ENCODE data around the gene IL1R2.

Gene IL1R2

DNA sequence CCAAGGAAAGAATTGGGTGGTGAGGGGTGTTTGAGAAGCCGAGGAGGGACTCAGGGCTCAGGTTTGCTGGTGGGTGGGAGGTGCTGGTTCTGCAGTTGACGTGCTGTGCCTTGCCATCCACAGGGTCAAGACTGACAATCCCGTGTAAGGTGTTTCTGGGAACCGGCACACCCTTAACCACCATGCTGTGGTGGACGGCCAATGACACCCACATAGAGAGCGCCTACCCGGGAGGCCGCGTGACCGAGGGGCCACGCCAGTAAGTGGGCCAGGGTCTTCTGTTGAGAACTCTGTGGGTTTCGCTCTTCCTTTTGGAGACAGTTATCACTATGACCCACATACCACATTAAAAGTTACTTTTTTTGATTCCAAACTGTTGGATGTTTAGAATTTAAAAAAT, 32.6 kb downstream of the IL1R2 start:
- TF ChIP-seq, protein P1, sequence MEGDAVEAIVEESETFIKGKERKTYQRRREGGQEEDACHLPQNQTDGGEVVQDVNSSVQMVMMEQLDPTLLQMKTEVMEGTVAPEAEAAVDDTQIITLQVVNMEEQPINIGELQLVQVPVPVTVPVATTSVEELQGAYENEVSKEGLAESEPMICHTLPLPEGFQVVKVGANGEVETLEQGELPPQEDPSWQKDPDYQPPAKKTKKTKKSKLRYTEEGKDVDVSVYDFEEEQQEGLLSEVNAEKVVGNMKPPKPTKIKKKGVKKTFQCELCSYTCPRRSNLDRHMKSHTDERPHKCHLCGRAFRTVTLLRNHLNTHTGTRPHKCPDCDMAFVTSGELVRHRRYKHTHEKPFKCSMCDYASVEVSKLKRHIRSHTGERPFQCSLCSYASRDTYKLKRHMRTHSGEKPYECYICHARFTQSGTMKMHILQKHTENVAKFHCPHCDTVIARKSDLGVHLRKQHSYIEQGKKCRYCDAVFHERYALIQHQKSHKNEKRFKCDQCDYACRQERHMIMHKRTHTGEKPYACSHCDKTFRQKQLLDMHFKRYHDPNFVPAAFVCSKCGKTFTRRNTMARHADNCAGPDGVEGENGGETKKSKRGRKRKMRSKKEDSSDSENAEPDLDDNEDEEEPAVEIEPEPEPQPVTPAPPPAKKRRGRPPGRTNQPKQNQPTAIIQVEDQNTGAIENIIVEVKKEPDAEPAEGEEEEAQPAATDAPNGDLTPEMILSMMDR (IDR thresholded peaks at IDR 0.05; ENCODE audit: control insufficient read depth, extremely low read depth, insufficient read depth), result no peak
- DNase-seq (ENCODE audit: low read depth), result no peak
- no peak overlapping the region for H3K4me3 ChIP-seq (ENCODE audit: low read depth, low read length)

DNA sequence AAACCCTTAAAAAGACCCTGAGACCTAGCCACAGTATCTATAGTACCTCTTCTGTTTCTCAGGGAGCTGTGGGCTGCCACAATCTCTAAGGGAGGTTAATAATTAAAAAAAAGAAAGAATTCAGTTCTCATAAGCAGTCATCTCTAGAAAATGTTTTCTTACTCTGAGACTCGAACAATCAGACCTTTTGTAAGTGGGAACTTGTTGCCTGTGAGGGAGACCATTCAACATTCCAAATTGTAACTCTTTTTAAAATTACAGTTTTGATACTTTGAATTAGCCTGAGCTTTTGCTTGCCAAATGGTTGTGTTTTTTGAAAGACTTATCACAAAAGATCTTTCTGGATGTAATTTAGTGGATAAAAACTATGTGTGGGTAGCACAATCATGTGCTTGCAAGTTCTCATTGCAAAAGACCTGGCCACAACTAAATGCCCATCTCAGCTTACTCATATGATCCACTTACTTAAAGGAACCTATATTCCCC, 33.3 kb downstream of the IL1R2 start:
- TF ChIP-seq, protein P1 (IDR thresholded peaks at IDR 0.05; ENCODE audit: control insufficient read depth, extremely low read depth, insufficient read depth), result no peak
- DNase-seq (ENCODE audit: low read depth), result no peak
- no peak overlapping the region for H3K4me3 ChIP-seq (ENCODE audit: low read depth, low read length)

DNA sequence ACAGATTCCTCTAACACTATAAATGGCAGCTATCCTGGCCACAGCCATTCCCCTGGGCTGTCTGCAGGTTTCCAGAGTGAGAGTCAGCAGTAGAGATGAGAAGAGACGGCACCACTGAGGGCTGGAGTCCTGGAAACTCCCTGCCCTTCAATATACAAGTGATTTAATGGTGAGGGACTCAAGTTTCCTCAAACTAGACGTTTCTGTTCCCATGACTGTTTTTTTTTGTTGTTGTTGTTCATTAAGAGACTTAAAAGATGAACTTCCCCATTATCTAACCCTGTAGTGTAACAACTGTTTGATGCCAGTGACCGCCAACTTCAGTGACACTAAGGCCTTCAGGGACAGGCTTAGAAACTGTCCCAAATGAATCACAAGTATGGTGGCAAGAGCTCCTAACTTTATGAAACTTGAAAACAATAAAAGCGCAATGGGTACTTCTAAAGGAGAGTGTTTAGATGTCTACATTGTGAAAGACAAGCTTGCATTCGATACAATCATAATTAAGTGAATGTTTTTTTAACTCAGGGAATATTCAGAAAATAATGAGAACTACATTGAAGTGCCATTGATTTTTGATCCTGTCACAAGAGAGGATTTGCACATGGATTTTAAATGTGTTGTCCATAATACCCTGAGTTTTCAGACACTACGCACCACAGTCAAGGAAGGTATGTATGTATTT, 34.0 kb downstream of the IL1R2 start:
- TF ChIP-seq, protein P1 (IDR thresholded peaks at IDR 0.05; ENCODE audit: control insufficient read depth, extremely low read depth, insufficient read depth), result no peak
- no peak overlapping the region for H3K4me3 ChIP-seq (ENCODE audit: low read depth, low read length)
- DNase-seq (ENCODE audit: low read depth), result no peak

DNA sequence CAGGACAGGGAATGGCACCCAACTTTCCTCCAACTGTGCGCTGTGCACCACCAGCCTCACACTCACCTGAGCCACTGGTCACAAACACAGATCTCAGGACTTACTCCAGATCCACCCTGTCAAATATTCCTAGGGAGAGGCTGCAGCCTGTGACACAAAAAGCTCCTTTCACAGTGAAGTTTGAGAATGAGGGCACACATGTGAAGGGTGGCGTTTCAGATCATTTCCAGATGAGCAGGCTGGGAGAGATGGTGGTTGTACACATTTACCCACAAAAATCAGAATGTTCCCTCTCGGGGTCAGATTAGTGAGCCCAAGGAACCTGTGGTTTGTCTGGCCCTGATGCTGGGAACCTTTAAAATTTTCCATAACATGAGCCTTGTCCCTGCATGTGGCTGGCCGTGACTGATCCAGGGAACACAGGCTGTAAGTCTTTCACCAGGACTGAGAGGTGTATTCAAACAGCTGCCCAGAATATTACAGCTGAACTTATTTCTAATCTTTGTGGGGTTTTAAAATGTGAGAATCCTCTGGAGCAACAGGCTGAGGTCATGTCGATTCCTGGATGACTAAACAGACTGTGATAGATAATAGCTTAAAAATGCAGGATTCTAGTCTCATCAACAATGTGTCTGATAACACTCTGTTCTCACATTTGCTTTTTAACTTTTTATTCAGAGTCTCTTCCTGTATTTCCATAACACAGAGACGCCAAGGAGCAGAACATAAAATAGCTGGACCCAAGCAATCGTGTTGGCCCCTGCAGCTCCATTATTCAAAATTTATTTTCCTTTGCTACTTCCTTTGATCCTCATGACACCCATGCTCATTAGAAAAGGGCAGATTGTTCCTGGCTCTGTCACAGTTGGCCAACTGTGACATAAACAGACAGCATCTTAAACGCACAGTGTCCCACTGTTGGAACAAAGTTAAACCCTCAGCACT, 35.5 kb downstream of the IL1R2 start:
- TF ChIP-seq, protein P1 (IDR thresholded peaks at IDR 0.05; ENCODE audit: control insufficient read depth, extremely low read depth, insufficient read depth), result no peak
- DNase-seq (ENCODE audit: low read depth), result no peak
- H3K4me3 ChIP-seq (ENCODE audit: low read depth, low read length), result no peak overlapping the region

DNA sequence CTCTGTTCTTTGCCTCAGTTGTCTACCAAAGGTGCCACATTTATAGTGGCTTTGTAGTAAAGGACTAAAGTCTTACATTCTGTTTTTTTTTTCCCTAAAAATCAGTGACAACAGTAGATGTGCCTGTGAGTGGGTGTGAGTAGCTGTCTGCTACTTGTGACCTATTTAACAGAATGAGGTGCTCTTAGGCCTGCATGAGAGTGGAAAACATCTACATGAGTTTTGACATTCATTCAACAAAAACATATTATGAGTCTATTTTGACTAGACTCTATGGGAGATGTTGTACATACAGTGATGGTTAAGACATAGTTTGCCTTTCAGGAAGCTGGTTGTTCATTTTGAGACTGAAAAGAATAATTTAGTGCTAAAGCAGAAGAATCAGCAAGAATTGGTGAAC, 36.7 kb downstream of the IL1R2 start:
- H3K4me3 ChIP-seq (ENCODE audit: low read depth, low read length), result no peak overlapping the region
- no peak for DNase-seq (ENCODE audit: low read depth)
- TF ChIP-seq, protein P1 (IDR thresholded peaks at IDR 0.05; ENCODE audit: control insufficient read depth, extremely low read depth, insufficient read depth), result no peak

DNA sequence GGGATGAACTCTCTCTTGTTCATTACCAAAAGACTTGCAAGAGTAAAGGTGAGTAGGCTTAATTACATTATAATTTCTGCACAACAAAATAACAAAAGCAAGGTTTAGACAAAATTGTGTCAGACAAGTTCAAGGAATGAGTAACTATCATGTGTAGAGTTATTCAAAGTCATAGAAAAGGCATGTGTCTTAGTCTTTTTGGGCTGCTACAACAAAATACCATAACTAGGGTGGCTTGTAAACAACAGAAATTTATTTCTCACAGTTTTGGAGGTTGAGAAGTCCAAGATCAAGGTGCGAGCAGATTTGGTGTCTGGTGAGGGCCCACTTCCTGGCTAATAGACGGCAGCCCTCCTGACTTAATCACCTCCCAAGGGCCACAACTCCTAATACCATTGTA, 37.6 kb downstream of the IL1R2 start:
- TF ChIP-seq, protein P1 (IDR thresholded peaks at IDR 0.05; ENCODE audit: control insufficient read depth, extremely low read depth, insufficient read depth), result no peak
- no peak overlapping the region for H3K4me3 ChIP-seq (ENCODE audit: low read depth, low read length)
- DNase-seq (ENCODE audit: low read depth), result no peak
